HG03354 (cell line): Measurements from ENCODE around the gene LGALS4.
"Not testable (repeated sequence)": the region's sequence is repeated elsewhere in the genome, so short reads cannot be mapped to it uniquely, and the experiment has no call there.

ENCODE experiments used
- ATAC-seq: cut with Tn5 transposase; IDR thresholded peaks from one replicate; pipeline ENCODE4 v1.9.1; 2021; ENCODE audit warnings: mild to moderate bottlenecking; ENCODE audit not compliant: unreplicated experiment, poor library complexity, severe bottlenecking

The LGALS4 gene

GRCh38 chr19:38778733-38779132 lies 34.0 kb downstream of the LGALS4 start:
- no peak for ATAC-seq

- no peak for ATAC-seq
Observed at GRCh38 chr19:38774181-38774950, 38.4 kb downstream of the LGALS4 start.

GRCh38 chr19:38773469-38774177 lies 39.1 kb downstream of the LGALS4 start, which contains the start of gene LGALS7:
Gene LGALS7 (minus strand): TSS chr19:38773517. CDS start chr19:38773492, 25 bp downstream.
- no peak for ATAC-seq

GRCh38 chr19:38771569-38771968 lies 41.2 kb downstream of the LGALS4 start:
- not testable (repeated sequence) for ATAC-seq

GRCh38 chr19:38770949-38771275 lies 41.8 kb downstream of the LGALS4 start:
- ATAC-seq = not testable (repeated sequence)

GRCh38 chr19:38770228-38770948 lies 42.4 kb downstream of the LGALS4 start:
- not testable (repeated sequence) for ATAC-seq

- ATAC-seq = peak; percentile 82
Observed at GRCh38 chr19:38769635-38770211, 43.0 kb downstream of the LGALS4 start.

- ATAC-seq = no peak
Observed at GRCh38 chr19:38766276-38767047, 46.3 kb downstream of the LGALS4 start.

GRCh38 chr19:38765214-38765613 lies 47.5 kb downstream of the LGALS4 start:
- no peak for ATAC-seq

GRCh38 chr19:38763795-38764220 lies 48.9 kb downstream of the LGALS4 start:
- no peak for ATAC-seq

GRCh38 chr19:38761884-38762389 lies 50.8 kb downstream of the LGALS4 start:
- ATAC-seq = not testable (repeated sequence)

GRCh38 chr19:38760805-38761517 lies 51.8 kb downstream of the LGALS4 start:
- not testable (repeated sequence) for ATAC-seq

GRCh38 chr19:38759590-38760003 lies 53.1 kb downstream of the LGALS4 start:
- no peak for ATAC-seq

- not testable (repeated sequence) for ATAC-seq
Observed at GRCh38 chr19:38754196-38754595, 58.5 kb downstream of the LGALS4 start.

GRCh38 chr19:38753783-38754182 lies 59.0 kb downstream of the LGALS4 start:
- ATAC-seq = not testable (repeated sequence)
